SK-N-SH (cell line): Measurements from ENCODE around the gene KISS1R. TPM values are rescaled to one million over a fixed set of nuclear protein-coding genes. Genes with fewer than 3 reads are reported as not detected.

Experiments
- CTCF ChIA-PET: fragments of 300-600, 350-600 bp; formaldehyde crosslinking; extraction: SDS; loops from one replicate; lab custom pipeline; 2021; lab: Yijun Ruan, JAX
- POLR2A ChIA-PET: fragments of 350-600 bp; sonication (Branson Sonifier 250); formaldehyde crosslinking; extraction: SDS; loops from one replicate; lab custom pipeline; 2020; ENCODE audit warnings: antibody characterized with exemption, inconsistent platforms; lab: Yijun Ruan, JAX
- DNase-seq: peaks from one replicate; pipeline ENCODE4 v3.0.0; 2012
- H2AFZ ChIP-seq: fragments of 200-600 bp; sonication (generic); 2 replicates; pipeline ENCODE4 v1.8.1; 2016; ENCODE audit warnings: antibody characterized with exemption, mild to moderate bottlenecking, low read depth
- H3F3A ChIP-seq: fragments of 200-600 bp; sonication (generic); replicated peaks from 2 replicates; pipeline ENCODE3; 2016; ENCODE audit warnings: antibody characterized with exemption, mild to moderate bottlenecking; ENCODE audit not compliant: insufficient read depth
- H3K27ac ChIP-seq, 2 experiments: fragments of 200-500 bp in 1 of 2; fragments of 200-600 bp in 1 of 2; sonication (Bioruptor generic) in 1 of 2; sonication (generic), shearing (Covaris generic) in 1 of 2; 2 replicates each; pipeline versions ENCODE4 v1.5.1 to v1.6.1; 2014 to 2016; ENCODE audit warnings: low read depth in 2 of 2, inconsistent platforms in 1 of 2, low read length in 1 of 2, mild to moderate bottlenecking in 1 of 2, mixed read lengths in 1 of 2
- H3K27me3 ChIP-seq: fragments of 200-600 bp; sonication (generic), shearing (Covaris generic); 2 replicates; pipeline ENCODE4 v1.6.1; 2016; ENCODE audit warnings: mixed run types; ENCODE audit not compliant: insufficient read depth
- H3K36me3 ChIP-seq, 2 experiments: fragments of 200-500 bp in 1 of 2; fragments of 200-600 bp in 1 of 2; sonication (Bioruptor generic) in 1 of 2; sonication (generic) in 1 of 2; replicated peaks in 1 of 2; 2 replicates each; pipeline versions ENCODE3 to v1.5.1; 2014 to 2016; ENCODE audit warnings: low read length in 1 of 2, mild to moderate bottlenecking in 1 of 2; ENCODE audit not compliant: insufficient read depth in 2 of 2, control insufficient read depth in 1 of 2
- H3K4me1 ChIP-seq, 2 experiments: fragments of 200-500 bp in 1 of 2; fragments of 200-600 bp in 1 of 2; sonication (Bioruptor generic) in 1 of 2; sonication (generic), shearing (Covaris generic) in 1 of 2; 2 replicates each; pipeline versions ENCODE4 v1.5.1 to v1.6.1; 2014 to 2016; ENCODE audit warnings: low read depth in 1 of 2, low read length in 1 of 2, mixed run types in 1 of 2; ENCODE audit not compliant: insufficient read depth in 2 of 2, control insufficient read depth in 1 of 2
- H3K4me2 ChIP-seq: fragments of 200-600 bp; sonication (generic), shearing (Covaris generic); 2 replicates; pipeline ENCODE4 v1.6.1; 2017; ENCODE audit warnings: mixed run types
- H3K4me3 ChIP-seq, 2 experiments: fragments of 200-500 bp in 1 of 2; fragments of 200-600 bp in 1 of 2; sonication (Bioruptor generic) in 1 of 2; sonication (generic), shearing (Covaris generic) in 1 of 2; 2 replicates each; pipeline versions ENCODE4 v1.5.1 to v1.8.1; 2014 to 2016; ENCODE audit warnings: low read depth in 2 of 2, inconsistent platforms in 1 of 2, low read length in 1 of 2, mild to moderate bottlenecking in 1 of 2, mixed read lengths in 1 of 2, moderate library complexity in 1 of 2
- H3K79me2 ChIP-seq: fragments of 200-600 bp; sonication (generic); 2 replicates; pipeline ENCODE4 v1.8.1; 2017; ENCODE audit warnings: mild to moderate bottlenecking; ENCODE audit not compliant: insufficient read depth
- H3K9ac ChIP-seq: fragments of 200-600 bp; sonication (generic); 2 replicates; pipeline ENCODE4 v1.6.1; 2017; ENCODE audit warnings: mixed run types
- H3K9me2 ChIP-seq: fragments of 200-600 bp; sonication (generic); 2 replicates; pipeline ENCODE4 v1.6.1; 2017; ENCODE audit warnings: mixed run types
- H3K9me3 ChIP-seq: fragments of 200-600 bp; sonication (generic); 2 replicates; pipeline ENCODE4 v1.6.1; 2017; ENCODE audit warnings: mixed run types, mild to moderate bottlenecking, moderate library complexity
- H4K20me1 ChIP-seq: fragments of 200-600 bp; sonication (generic); 2 replicates; pipeline ENCODE4 v1.6.1; 2017; ENCODE audit warnings: mild to moderate bottlenecking, mixed run types; ENCODE audit not compliant: insufficient read depth
- CHD2 ChIP-seq: fragments of 150-350 bp; IDR thresholded peaks from 2 replicates; pipeline ENCODE4 v1.6.1; 2018; ENCODE audit warnings: low read length; ENCODE audit not compliant: partially characterized antibody
- GATA2 ChIP-seq: sonication (generic); formaldehyde crosslinking; IDR thresholded peaks from 2 replicates; pipeline ENCODE4 v1.5.0; 2020; ENCODE audit warnings: mild to moderate bottlenecking, missing genetic modification reagents
- IRF3 ChIP-seq: fragments of 150-350 bp; IDR thresholded peaks from 2 replicates; pipeline ENCODE4 v1.6.1; 2016; ENCODE audit warnings: mild to moderate bottlenecking, low read depth, low read length
- NFIC ChIP-seq: IDR thresholded peaks from 2 replicates; pipeline ENCODE4 v1.4.0; 2012; ENCODE audit warnings: borderline replicate concordance
- RAD21 ChIP-seq: IDR thresholded peaks from 2 replicates; pipeline ENCODE4 v1.6.1; 2012; ENCODE audit warnings: mild to moderate bottlenecking, low read length
- RFX5 ChIP-seq: IDR thresholded peaks from 2 replicates; pipeline ENCODE4 v1.6.1; 2012; ENCODE audit warnings: mild to moderate bottlenecking, improper control_type of control experiment, low read length
- RXRA ChIP-seq: IDR thresholded peaks from 2 replicates; pipeline ENCODE4 v1.4.0; 2012; ENCODE audit warnings: low read depth, mild to moderate bottlenecking, borderline replicate concordance
- TAF1 ChIP-seq: IDR thresholded peaks from 2 replicates; pipeline ENCODE4 v1.6.1; 2012; ENCODE audit warnings: low read depth, mild to moderate bottlenecking, low read length, moderate library complexity, borderline replicate concordance
- TEAD4 ChIP-seq: IDR thresholded peaks from 2 replicates; pipeline ENCODE4 v1.4.0; 2012; ENCODE audit warnings: mild to moderate bottlenecking, borderline replicate concordance; ENCODE audit not compliant: insufficient read depth
- YY1 ChIP-seq: IDR thresholded peaks from 2 replicates; pipeline ENCODE4 v1.4.0; 2012; ENCODE audit warnings: low read depth, mild to moderate bottlenecking
- WGBS: methylation state at CpG from one replicate; pipeline ENCODE4 v1.1.6; 2017; ENCODE audit warnings: low lambda C conversion rate; 5-methylcytosine and 5-hydroxymethylcytosine counted together
- polyA plus RNA-seq, 3 experiments: library from polyadenylated mRNA; depleted of rRNA; stranded (reverse); fragments of >200 nt; gene quantifications; 2 replicates each; pipeline ENCODE4 v1.2.3, GENCODE V29; 2012
- TF ChIP-seq, protein P1 (sequence below): IDR thresholded peaks from 2 replicates; pipeline ENCODE4 v1.4.0; 2012; ENCODE audit warnings: low read depth, borderline replicate concordance

KISS1R gene
- polyA plus RNA-seq, 1 of the 3 experiments (the other 2 are of a cell fraction) = not detected

GRCh38 chr19:927351-927779 is 10.2 kb downstream of the KISS1R start:
- DNase-seq = peak; percentile 72
- Histone ChIP-seq H4K20me1 (no peaks in the 10 kb centered on the region), H3K4me3 (peak overlapping the region; percentile 86 to 91), H3F3A (peaks cover 9% of the 10 kb centered on the region), H3K4me1 (peaks cover 7 to 23% of the 10 kb centered on the region in 2 experiments; a peak in 1 of 4 replicates), H3K27me3 (no peaks in the 10 kb centered on the region), H3K9me3 (no peaks in the 10 kb centered on the region), H3K36me3 (peaks cover 0 to 9% of the 10 kb centered on the region in 2 experiments), H3K9me2 (no peaks in the 10 kb centered on the region), H3K27ac (peak overlapping the region in 1 of 2 experiments; percentile 85; a peak in 2 of 4 replicates), H3K79me2 (peaks cover 30% of the 10 kb centered on the region), H2AFZ (no peak overlapping the region), H3K9ac (peak overlapping the region; percentile 87; the same call in 1 of the 2 replicates), H3K4me2 (peak overlapping the region; percentile 91)
- 28% methylated on average over 2 of the region's 15 CpGs for WGBS
- POLR2A ChIA-PET = no interaction called here
- CTCF ChIA-PET = interaction anchor here (0.8 to 2.1 kb wide), 4 partner anchors 33 to 317 kb away, joined by 3 to 8 read pairs (median 4); partner anchors contain the start of gene WDR18
- TF ChIP-seq YY1 (no peak), TAF1 (no peak), RFX5 (no peak), RXRA (no peak), NFIC (no peak), TEAD4 (no peak), GATA2 (CRISPR knock-in tag) (no peak)
- TF ChIP-seq, protein P1, sequence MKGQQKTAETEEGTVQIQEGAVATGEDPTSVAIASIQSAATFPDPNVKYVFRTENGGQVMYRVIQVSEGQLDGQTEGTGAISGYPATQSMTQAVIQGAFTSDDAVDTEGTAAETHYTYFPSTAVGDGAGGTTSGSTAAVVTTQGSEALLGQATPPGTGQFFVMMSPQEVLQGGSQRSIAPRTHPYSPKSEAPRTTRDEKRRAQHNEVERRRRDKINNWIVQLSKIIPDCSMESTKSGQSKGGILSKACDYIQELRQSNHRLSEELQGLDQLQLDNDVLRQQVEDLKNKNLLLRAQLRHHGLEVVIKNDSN = no peak
- TF ChIP-seq, all 33 proteins: peak for 0

DNA sequence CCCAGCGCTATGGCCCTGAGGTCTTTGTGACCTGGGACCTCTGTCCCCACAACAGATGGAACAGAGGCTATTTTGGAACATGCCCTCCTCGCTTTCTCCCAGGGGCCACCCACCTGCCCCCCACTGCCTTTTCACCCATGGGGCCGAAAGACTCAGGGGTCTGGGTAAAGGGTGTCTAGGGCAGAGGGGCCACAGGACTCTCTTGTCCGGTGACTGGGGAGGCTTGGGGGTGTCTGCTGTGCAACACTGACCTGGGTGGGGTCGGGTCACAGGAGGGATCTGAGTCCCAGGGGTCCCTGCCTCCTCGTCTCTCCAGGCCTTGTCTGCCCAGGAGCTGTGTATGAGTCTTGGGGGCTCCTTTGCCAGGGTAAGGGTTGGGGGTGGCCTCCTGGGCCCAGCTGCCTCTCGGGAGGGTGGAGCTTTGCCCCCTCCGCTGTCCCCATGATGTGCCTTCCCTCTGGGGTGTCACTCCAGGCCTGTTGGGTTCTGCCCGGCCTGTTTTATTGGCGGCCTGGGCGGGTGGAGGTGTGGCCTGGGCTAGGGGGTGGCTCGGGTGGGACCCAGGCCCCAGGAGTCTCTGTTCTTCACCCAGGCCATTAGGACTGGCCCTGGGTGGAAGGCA is 10.8 kb downstream of the KISS1R start:
- peak overlapping the region in 1 of 2 experiments; percentile 85; a peak in 2 of 4 replicates for H3K27ac ChIP-seq
- H3K4me2 ChIP-seq = peak overlapping the region; percentile 91; the same call in 1 of the 2 replicates
- peaks cover 11 to 28% of the 10 kb centered on the region in 2 experiments; a peak in 2 of 4 replicates for H3K4me1 ChIP-seq
- H3K9me2 ChIP-seq = no peaks in the 10 kb centered on the region
- no peak overlapping the region for H2AFZ ChIP-seq
- H3K4me3 ChIP-seq = peak overlapping the region in 1 of 2 experiments; percentile 86; a peak in 2 of 4 replicates
- WGBS = 90% methylated on average over 2 of the region's 12 CpGs
- peaks cover 6% of the 10 kb centered on the region for H3F3A ChIP-seq
- no peaks in the 10 kb centered on the region for H4K20me1 ChIP-seq
- no peaks in the 10 kb centered on the region for H3K27me3 ChIP-seq
- POLR2A ChIA-PET = no interaction called here
- CTCF ChIA-PET = interaction anchor here (1.0 to 2.1 kb wide), 2 partner anchors 55 to 57 kb away, joined by 6 to 8 read pairs; partner anchors contain the start of gene WDR18
- TF ChIP-seq RAD21 (no peak), IRF3 (no peak), CHD2 (no peak)
- TF ChIP-seq, all 33 proteins: peak for 0
- Histone ChIP-seq H3K79me2 (peaks cover 30% of the 10 kb centered on the region), H3K9me3 (no peaks in the 10 kb centered on the region), H3K9ac (no peak overlapping the region), H3K36me3 (peaks cover 0 to 9% of the 10 kb centered on the region in 2 experiments)
- DNase-seq = no peak
